ENCODE data around the gene SLC29A4.
"Not testable (repeated sequence)": the region's sequence is repeated elsewhere in the genome, so short reads cannot be mapped to it uniquely, and the experiment has no call there.

SLC29A4 gene

GRCh38 chr7:5274441-5274840, 8.3 kb upstream of the SLC29A4 start:
- no peak for DNase-seq (ENCODE audit: low read depth)
- no peak for TF ChIP-seq CTCF (IDR thresholded peaks at IDR 0.05; ENCODE audit: control insufficient read depth, extremely low read depth, insufficient read depth)
- no peak overlapping the region for H3K4me3 ChIP-seq (ENCODE audit: low read depth, low read length)

- not testable (repeated sequence) for H3K4me3 ChIP-seq (ENCODE audit: low read depth, low read length); DNase-seq (ENCODE audit: low read depth)
Measured at GRCh38 chr7:5274985-5275431, 7.7 kb upstream of the SLC29A4 start.

GRCh38 chr7:5275510-5275909, 7.2 kb upstream of the SLC29A4 start:
- not testable (repeated sequence) for H3K4me3 ChIP-seq (ENCODE audit: low read depth, low read length); DNase-seq (ENCODE audit: low read depth)

GRCh38 chr7:5276123-5276522, 6.6 kb upstream of the SLC29A4 start:
- H3K4me3 ChIP-seq (ENCODE audit: low read depth, low read length); DNase-seq (ENCODE audit: low read depth): not testable (repeated sequence)

GRCh38 chr7:5276611-5277010, 6.1 kb upstream of the SLC29A4 start:
- TF ChIP-seq CTCF (IDR thresholded peaks at IDR 0.05; ENCODE audit: control insufficient read depth, extremely low read depth, insufficient read depth), result no peak
- H3K4me3 ChIP-seq (ENCODE audit: low read depth, low read length), result no peak overlapping the region
- no peak for DNase-seq (ENCODE audit: low read depth)

- H3K4me3 ChIP-seq (ENCODE audit: low read depth, low read length), result no peak overlapping the region
- no peak for TF ChIP-seq CTCF (IDR thresholded peaks at IDR 0.05; ENCODE audit: control insufficient read depth, extremely low read depth, insufficient read depth)
- no peak for DNase-seq (ENCODE audit: low read depth)
Measured at GRCh38 chr7:5278766-5279165, 4.0 kb upstream of the SLC29A4 start.

- no peak for TF ChIP-seq CTCF (IDR thresholded peaks at IDR 0.05; ENCODE audit: control insufficient read depth, extremely low read depth, insufficient read depth)
- DNase-seq (ENCODE audit: low read depth), result no peak
- H3K4me3 ChIP-seq (ENCODE audit: low read depth, low read length), result no peak overlapping the region
Measured at GRCh38 chr7:5279734-5280133, 3.0 kb upstream of the SLC29A4 start.

GRCh38 chr7:5281598-5282500, 894 bp upstream of the SLC29A4 start:
- H3K4me3 ChIP-seq (ENCODE audit: low read depth, low read length); DNase-seq (ENCODE audit: low read depth): not testable (repeated sequence)

GRCh38 chr7:5283421-5284303, 919 bp downstream of the SLC29A4 start:
- H3K4me3 ChIP-seq (ENCODE audit: low read depth, low read length), result peak overlapping the region; percentile 47
- DNase-seq (ENCODE audit: low read depth), result no peak
- no peak for TF ChIP-seq CTCF (IDR thresholded peaks at IDR 0.05; ENCODE audit: control insufficient read depth, extremely low read depth, insufficient read depth)

All from LNCaP clone FGC (cell line).